ENCODE results near the gene ZNF385D. TPM values are rescaled to one million over a fixed set of nuclear protein-coding genes. Genes with fewer than 3 reads are reported as not detected.

The ZNF385D gene
- total and polyA plus RNA-seq, 8 donors: 0.42 to 4.0 (median 1.1) TPM

DNA sequence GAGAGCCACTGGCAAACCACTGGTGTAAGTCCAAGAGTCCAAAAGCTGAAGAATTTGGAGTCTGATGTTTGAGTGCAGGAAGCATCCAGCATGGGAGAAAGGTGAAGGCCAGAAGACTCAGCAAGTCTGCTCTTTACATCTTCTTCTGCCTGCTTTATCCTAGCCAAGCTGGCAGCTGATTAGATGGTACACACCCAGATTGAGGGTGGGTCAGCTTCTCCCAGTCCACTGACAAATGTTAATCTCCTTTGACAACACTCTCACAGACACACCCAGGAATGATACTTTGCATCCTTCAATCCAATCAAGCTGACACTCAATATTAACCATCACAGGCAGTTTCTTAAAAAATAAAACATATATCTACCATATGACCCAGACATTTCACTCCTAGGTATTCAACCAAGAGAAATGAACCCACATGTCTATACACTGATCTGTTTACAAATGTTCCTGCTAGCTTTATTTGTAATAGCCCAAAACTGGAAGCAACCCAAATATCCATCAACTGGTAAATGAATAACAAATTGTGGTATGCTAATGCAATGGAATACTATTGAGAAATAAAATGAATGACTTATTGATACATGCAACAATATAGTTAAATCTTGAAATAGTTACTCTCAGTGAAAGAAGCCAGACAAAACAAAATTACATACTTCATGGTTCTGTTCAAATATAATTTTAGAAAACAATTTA is 373.8 kb downstream of the ZNF385D start:
- FAIRE-seq (no peak), ATAC-seq (no peak), DNase-seq (no peak)
- H3K27ac ChIP-seq: no peak overlapping the region
- no peaks in the 10 kb centered on the region for H3K4me1 ChIP-seq
- TF ChIP-seq, protein P1, sequence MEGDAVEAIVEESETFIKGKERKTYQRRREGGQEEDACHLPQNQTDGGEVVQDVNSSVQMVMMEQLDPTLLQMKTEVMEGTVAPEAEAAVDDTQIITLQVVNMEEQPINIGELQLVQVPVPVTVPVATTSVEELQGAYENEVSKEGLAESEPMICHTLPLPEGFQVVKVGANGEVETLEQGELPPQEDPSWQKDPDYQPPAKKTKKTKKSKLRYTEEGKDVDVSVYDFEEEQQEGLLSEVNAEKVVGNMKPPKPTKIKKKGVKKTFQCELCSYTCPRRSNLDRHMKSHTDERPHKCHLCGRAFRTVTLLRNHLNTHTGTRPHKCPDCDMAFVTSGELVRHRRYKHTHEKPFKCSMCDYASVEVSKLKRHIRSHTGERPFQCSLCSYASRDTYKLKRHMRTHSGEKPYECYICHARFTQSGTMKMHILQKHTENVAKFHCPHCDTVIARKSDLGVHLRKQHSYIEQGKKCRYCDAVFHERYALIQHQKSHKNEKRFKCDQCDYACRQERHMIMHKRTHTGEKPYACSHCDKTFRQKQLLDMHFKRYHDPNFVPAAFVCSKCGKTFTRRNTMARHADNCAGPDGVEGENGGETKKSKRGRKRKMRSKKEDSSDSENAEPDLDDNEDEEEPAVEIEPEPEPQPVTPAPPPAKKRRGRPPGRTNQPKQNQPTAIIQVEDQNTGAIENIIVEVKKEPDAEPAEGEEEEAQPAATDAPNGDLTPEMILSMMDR (IDR thresholded peaks at IDR 0.05): no peak
- no peaks in the 10 kb centered on the region for H3K27me3 ChIP-seq
- H3K36me3 ChIP-seq: no peaks in the 10 kb centered on the region
- H3K4me3 ChIP-seq: no peak overlapping the region
- H3K9me3 ChIP-seq: no peaks in the 10 kb centered on the region
- intact Hi-C loops (cut with DNase I): no loop called here

DNA sequence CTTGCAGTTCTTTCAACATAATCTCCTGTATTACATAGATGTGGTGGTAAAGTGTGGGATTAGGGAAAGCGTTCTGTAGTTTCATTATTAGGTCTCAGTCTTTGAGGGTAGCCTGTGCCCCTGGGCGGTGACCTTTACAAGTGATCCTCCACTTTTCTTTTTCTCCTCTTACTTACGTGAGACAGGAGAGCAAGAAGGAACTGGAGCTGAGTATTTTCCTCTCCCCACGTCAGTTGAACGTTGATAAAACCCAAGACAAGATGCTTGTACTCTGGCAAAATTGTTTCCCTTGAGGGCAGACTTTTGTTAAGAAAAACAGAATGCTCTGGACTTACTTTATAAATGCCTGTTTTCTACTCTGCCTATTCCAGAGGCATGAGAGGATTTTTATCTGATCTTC is 378.7 kb downstream of the ZNF385D start:
- H3K27ac ChIP-seq: no peak overlapping the region
- no peaks in the 10 kb centered on the region for H3K36me3 ChIP-seq
- H3K4me1 ChIP-seq: no peaks in the 10 kb centered on the region
- DNase-seq: no peak
- intact Hi-C loops (cut with DNase I): no loop called here
- ATAC-seq: no peak
- 51 to 68% methylated on average over 5 of the region's 5 CpGs for WGBS, 2 donors
- no peak overlapping the region for H3K4me3 ChIP-seq
- no peak for FAIRE-seq
- TF ChIP-seq, protein P1 (IDR thresholded peaks at IDR 0.05): no peak
- no peaks in the 10 kb centered on the region for H3K27me3 ChIP-seq
- H3K9me3 ChIP-seq: no peaks in the 10 kb centered on the region

Measured in pancreas (tissue), 10 donors.